SIG-M5 (cell line): ENCODE results near the gene KCTD3.

ENCODE experiments used
- DNase-seq: peaks from one replicate; lab custom pipeline; 2025; lab: John Stamatoyannopoulos, UW

KCTD3 gene

DNA sequence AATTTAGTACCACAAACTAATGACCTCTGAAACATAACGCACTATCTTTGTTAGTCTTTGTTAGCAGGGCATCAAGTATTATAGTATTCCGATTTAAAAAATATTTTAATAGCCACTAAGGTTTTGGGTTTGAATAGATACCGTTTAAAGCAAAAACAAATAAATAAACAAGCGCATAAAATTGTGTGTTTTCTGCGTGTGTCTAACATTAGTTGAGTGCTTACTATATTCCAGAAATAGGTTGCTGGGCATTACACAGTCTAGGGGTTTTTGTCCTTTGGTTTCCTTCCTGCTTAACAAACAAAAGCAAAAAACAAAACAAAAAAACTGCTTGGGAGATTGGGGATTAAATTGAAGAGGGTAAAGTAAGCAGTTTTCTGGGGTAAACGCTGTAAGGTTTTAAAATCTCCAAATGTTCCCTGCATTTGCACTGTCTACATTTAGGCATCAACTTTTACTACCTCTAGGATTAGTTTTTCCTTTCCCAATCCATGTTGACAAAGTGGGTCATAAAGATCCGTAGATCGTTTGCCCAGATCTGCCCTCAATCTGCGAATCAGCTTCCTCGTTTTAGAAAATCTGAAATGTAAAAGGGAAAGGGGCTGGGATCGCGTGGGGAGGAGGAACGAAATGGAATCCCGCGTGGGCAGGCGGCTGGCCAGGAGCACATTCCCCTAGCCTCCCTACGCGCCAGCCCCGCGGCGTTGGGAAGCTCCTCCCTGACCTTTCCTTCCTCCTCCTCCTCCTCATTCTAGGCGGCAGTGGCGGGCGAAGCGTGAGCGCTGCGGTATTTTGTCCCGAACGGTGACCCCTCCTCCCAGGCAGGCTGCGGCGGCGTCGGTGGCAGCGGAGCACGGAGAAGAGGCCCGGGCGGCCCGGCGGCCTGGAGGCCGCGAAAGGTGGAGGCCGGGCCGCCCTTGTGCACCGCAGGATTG, at the start of gene KCTD3:
Gene KCTD3, plus strand, starts transcription at position 749 of the 935 bp plus-strand sequence. CDS start 382 bp downstream, outside the sequence.
- DNase-seq, result no peak

DNA sequence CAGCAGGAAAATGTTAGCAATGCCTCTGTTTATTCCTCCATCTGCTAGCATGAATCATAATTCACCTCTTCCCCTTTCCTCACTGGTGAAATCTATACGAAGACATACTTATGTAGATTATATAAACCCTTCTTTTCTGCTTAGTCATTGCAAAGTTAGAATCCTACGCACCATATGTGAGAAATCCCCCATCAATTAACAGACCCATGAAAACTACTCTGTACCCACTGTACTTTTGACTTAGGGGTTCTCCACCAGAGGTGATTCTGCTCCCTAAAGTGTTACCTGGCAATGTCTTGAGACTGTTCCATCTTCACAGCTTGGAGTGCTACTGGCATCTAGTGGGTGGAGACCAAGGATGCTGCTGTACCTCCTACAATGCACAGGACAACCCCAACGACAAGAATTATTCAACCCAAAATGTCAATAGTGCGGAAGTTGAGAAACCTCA, 49.6 kb upstream of the KCTD3 start:
- no peak for DNase-seq

DNA sequence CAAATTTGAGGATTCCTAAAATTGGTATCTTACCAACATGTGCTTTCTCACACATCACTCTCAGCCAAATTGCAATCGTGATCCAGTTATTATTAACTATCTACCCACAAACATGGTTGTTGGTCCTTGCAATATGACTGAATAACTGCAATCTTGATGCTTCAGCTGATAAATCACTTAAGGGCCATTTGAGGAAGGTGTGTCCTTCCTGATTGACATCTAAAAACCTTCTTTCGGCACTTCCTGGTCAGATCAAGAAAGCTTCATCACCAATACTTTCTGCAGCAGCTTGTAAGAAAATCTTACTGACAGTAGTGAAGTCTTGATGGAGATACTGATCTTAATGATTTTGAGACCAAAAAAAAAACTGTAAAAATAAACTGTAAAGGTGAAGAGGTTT, 48.5 kb upstream of the KCTD3 start:
- no peak for DNase-seq

DNA sequence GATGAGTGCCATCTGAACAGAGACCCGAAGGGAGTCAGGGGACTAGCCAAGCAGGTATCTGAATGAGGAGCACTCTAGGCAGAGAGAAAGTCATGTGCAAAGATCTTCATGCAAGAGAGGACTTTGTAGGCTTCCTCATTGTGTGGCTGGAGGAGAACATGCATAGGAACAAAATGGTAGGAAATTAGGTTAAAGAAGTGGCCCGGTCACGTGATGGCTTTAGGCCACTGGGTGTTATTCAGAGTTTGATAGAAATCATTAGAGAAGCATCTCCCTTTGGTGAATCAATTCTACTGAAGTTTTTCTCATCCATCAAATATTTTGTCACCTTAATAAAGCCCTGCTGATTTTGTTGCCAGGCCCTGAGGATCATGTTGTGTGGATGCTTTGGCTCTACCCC, 45.8 kb upstream of the KCTD3 start:
- no peak for DNase-seq

DNA sequence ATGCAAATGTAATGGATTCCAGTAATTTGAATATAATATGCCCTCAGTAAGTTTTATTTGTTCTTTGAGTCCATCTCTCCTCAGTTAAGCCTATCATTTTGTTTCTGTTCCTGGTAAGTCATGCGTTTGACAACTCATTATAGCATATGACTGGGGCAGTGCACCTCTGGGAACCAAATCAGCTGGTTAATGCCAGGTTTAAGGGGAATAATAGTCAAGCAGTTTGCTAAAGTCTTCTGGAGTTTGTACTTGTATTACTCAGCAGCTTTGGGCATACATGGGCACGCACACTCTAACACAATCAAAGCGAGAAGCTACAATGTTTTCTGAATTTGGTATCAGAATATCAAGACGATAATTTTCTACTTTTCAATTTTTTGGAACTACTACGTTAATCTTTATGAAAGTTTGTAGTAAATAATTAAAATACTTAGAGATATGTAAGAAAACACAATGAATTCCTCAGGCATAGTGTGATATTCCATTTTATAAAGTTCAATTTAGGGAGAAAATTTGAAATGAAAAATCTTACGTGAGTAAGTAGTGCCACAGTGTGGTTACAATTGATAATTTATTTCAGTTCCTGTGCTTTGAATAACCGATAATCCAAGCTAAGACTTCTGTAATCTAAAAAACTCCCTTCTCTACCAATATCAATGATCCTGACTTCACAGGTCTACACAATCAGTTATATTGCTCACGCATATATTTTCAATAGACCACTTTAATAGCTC, 43.8 kb upstream of the KCTD3 start:
- no peak for DNase-seq

DNA sequence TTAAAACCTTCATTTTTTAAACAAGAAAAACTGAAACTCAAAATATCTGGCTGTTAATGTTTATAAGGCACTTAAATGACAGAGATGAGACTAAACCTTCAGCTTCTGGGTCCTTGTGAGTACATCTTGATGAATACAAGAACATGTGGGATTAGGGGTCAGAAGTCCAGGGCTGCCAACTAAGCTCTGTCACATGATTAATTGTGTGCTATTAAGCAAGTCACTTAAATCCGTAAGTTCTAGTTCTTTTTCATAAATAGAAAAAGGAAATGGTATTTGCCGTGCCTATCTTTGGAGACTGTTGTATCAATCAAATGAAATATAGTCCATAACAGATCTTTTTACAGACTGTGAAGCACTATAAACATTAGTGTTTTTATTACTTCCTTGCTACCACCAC, 43.2 kb upstream of the KCTD3 start:
- no peak for DNase-seq

DNA sequence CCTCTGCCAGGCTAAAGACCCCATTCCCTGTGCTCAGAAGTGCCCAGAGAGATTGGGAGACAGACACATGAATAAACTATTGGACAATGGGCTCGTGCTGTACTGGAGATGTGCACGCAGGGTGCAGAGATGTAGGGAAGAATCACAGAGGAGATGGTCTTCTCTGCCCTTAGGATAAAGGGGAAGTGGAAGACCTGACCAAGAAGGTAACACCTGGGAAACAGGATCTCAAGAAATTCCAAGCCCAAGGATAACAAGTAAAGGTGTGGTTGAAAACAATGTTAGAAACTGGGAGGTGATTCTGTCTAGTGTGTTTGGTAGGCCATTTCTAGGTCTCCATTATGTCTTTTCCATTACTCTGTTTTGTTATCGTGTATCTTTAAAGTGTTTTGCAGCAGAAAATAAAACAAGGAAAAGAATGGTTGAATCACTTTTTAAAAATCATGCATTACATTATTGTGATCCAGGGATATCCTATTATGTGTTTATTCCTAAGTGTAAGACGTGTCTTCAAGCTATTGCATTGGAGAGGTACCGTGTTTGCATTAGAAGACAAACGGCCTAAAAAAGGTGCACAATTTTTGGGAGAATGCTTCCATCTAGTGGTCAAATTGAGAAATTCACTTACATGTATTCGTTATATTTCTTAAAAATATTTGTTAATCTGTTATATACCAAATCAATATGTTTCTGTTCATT, 40.8 kb upstream of the KCTD3 start:
- DNase-seq, result no peak

DNA sequence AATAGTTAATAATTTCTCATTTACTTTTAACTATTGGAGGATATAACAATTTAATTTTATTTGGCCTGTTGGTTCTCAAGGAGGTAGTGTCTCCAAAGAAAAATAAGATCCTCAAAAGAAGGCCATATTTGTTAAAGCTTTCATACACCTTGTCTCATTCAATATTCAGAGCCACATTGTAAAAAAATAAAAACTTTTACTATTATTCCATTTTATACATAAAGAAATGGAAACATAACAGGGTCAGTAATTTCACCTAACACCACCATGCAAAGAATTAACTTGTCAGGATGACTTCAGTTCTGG, 40.3 kb upstream of the KCTD3 start:
- no peak for DNase-seq

DNA sequence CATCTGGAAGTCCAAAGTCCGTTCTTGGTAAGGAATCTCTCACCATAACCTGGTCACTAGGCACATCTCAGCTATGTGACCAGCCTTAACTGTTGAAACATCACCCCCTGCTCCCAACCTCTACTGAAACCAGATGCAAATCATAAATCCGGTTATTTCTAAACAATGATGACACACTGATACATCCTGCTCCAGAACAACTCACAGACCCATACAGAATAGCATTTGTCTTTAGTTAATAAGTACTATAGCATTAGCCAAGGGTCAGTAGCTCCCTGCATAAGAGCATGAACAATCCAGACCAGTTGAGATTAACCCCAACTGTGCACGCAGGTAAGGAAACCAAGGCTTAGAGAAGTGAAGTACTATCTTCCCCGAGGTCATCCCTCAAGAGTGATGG, 38.0 kb upstream of the KCTD3 start:
- no peak for DNase-seq

DNA sequence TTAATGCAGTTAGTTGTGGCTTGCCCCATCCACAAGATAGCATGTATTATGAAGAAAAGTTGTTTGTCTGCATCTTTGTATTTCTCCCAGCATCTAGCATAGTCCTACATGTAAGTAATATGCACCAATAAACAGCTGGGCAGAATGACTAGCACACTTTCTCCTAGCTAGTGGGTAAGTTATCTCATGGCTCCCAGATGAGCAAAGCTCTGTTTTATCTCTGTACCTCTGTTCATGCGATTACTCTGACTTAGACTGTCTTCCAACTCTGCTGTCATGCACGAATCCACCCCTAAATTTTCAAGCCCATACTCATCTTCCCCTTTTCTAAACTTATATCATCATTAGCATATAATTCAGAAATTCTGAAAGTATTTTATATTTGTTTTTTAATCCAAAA, 37.5 kb upstream of the KCTD3 start:
- no peak for DNase-seq

DNA sequence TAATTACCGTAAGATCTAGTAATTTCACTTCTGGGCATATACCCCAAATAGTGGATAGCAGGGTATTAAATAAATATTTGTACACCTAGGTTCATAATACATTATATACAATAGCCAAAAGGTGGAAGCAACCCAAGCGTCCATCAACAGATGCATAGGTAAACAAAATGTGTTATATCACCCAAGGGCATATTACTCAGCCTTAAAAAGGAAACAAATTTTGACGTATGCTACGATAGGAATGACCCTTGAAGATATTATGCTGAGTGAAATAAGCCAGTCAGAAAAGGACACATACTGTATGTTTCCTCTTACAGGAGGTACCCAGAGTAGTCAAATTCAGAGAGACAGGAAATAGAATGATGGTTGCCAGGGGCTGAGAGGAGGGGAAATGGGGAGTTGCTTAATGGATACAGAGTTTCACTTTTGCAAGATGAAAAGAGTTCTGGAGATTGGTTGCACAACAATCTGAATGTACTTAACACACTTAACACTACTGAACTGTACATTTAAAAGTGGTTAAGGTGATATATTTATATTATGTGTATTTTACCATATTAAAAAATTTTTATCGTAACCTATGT, 36.6 kb upstream of the KCTD3 start:
- peak; percentile 64 for DNase-seq

DNA sequence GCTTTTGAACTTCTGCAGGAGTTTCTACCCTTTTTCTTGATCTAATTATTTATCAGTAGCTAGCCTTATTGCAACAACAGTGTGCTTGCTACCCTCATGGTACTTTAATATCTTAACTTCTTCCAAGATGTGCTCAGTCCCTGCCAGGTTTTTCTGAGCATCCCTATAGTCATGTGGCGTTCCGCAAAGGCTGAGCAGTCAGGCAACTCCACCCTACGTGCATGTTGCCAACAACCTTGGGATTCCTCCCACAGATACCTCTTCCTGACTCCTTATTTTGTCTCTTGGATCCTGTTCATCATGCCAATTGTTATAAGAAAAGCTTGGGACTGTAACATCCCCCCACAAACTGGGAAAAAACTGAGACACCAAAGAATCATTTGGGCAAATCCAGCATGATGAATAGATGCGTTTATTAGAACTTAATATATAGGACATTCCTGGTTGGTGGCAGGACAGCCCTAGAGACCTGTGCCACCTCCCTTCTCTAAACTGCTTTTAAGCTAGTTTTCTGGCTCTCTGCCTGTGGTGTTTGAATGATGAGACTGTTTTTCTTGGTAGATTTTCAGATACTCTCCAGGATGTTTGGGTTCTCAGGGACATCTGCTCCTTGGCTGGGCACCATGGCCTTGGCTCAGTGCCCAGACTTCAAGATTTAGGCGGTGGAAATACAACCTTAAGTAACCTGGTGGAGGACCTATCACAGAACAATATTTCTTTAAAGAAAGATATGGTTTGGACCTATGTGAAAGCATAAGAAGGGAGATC, 27.1 kb upstream of the KCTD3 start:
- no peak for DNase-seq

DNA sequence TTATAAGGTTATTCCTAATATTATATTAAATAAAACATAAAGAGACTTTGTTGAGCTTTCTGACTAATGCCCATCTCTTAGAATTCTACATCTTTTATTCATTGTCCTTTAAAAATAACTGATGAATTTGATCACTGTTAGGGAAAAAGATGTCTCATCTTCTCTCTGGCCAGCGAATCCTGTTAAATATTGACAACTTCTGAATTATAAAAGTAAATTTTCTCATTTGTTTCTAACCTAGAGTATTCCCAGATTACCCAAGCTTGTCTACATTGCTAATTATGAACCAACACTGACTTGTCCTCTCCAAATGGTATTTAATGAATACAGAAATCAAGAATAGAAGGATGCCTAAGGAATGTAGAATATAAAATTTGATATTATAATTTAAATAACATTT, 24.8 kb upstream of the KCTD3 start:
- DNase-seq, result no peak

DNA sequence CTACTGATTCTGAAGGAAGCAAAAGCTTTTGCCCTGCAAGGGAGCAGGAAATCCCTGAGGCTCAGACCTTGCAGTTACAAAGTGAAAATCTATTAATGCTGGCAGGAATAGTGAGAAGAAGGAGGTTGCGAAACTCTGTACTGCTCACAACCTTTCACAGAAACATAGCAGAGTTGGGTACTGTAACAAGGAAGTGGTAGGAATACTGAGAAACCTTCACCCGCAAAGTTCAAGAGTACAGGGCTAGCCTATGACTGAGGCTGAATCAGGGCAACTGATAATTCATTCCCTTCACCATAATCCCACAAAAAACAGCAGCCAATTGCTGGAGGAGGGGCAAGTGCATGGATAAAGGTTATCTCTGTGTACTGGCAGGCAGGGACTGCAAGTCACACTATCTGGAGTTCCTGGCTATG, 23.9 kb upstream of the KCTD3 start:
- peak; percentile 41 for DNase-seq

DNA sequence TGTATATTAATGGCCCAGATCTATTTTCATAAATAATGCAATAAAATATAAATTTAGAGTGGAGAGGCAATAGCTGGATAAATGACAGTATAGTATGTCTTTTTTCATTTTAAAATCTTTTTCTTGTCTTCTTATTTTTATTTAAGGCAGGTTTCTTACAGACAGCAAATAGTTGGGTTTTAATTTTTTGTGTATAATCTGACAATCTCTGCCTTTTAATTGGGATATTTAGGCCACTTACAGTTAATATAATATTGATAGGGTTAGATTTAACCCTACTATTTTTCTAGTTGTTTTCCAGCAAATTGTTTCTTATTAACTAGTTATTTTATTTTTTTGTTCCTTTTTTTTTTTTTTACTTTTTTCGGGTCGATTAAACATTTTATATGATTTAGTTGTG, 23.3 kb upstream of the KCTD3 start:
- no peak for DNase-seq

DNA sequence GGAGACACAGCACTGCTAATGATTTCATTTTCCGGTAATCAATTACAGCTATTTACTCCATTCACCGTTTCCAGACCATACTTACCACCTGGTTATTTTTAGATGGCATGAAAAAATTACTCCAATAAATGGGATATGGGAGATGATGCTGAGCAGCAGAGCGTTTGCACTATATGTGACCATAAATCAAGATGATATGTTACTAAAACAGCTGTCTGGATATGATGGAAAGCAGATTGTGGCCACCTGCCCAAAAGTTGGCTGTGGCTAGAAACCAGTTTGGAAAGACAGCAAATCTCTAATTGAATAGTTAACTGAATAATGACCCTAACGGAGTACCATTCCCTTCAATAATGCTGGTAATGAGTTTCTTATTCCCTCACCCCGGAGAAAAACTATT, 22.5 kb upstream of the KCTD3 start:
- no peak for DNase-seq

DNA sequence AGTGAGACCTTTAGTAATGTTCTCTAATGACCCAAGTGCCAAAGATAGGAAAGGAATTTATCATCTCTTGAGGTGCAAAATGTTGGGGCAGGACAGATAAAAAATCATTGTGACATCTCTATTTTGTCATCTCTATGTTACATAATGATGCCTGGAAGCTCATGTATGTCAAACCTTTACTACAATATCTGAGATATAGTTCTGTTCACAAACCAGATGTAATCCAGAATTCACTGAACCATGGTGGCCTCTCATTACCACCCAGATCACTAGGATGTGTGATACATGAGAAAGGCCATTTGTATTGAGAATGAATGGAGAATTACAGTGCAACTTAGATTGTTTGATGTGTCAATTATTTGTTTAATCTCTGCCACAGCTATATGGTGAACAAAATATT, 22.0 kb upstream of the KCTD3 start:
- DNase-seq, result no peak

DNA sequence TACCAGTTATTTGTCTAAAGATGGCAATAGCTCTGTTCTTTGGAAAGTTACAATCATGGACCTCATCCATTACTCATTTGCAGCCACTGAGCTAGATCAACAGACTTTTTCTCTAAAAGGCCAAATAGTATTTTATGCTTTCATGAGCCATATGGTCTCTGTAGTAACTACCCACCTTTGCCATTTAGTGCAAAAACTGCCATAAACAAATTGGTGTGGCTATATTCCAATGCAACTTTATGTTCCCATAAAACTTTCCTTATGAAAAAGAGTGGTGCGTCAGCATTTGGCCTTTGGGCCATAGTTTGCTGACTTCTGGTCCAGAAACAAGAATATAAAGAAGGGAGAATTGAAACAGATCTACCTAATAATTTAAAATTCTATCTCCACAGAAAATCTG, 20.1 kb upstream of the KCTD3 start:
- no peak for DNase-seq

DNA sequence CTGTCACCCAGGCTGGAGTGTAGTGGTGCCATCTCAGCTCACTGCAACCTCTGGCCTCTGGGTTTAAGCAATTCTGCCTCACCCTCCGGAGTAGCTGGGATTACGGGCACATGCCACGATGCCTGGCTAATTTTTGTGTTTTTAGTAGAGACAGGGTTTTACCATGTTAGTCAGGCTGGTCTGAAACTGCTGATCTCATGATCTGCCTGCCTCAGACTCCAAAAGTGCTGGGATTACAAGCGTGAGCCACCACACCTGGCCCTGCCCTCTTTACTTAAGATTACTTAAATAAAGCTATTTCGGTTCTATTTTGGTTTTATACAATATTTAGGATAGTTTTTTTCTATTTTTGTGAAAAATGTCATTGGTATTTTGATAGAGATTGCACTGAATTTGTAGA, 15.3 kb upstream of the KCTD3 start:
- no peak for DNase-seq

DNA sequence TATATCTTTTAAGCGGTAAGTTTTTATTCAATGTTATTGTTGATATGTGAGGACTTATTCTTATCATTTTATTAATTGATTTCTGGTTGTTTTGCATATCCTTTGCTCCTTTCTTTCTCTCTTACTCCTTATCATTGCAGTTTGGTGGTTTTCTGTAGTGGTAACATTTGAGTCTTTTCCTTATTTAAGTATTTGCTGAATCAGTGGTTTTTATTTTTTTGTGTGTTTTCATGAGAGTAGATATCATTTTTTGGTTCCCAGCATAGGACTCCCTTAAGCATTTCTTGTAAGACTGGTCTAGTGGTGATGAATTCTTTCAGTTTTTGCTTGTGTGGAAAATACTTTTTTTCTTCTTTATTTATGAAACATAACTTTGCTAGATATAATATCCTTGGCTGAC, 12.2 kb upstream of the KCTD3 start:
- DNase-seq, result no peak

DNA sequence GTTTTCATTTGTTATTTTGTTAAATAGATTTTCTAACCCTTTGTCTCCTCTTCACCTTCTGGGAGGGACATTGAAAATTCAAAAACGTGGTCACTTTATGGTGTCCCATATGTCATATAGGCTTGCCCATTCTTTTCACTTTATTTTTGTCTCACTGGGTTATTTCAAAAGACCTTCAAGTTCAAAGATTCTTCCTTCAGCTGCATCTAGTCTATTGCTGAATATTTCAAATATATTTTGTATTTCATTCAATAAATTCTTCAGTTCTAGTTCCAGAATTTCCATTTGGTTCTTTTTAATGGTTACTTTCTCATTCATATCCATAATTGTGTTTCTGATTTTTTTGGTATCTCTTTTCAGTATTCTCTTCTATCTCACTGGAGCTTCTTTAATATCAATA, 11.6 kb upstream of the KCTD3 start:
- no peak for DNase-seq

DNA sequence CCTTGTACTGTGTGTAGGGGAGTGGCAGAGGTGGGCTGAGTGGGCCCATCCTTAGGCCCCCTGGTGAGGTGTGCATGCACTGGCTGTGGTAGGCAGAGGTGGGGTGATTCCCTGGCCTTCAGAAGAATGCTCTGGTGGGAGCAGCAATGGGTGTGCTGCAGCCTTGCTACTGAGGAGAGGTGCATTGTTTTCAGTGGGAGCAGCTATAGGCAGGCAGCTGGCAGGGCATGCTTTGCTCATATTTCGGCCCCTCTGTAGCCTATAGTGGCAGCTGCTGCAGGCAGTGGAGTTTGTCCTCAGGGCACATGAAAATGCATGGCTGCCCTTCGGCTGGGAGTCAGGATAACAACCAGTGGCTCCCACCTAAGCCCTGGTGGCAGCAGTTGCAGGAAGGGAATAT, 10.1 kb upstream of the KCTD3 start:
- DNase-seq, result no peak
